Nucleus accumbens (tissue), 56 donors: ENCODE data around the gene SORBS1.

ENCODE experiments used
- DNase-seq, 56 donors: peaks; one replicate each; lab custom pipeline; 2025; lab: John Stamatoyannopoulos, UW

Gene SORBS1

GRCh38 chr10:95422233-95422632, 138.9 kb downstream of the SORBS1 start:
- peak in 33 of 56 donors; percentile 2 to 71 (median 36) for DNase-seq

- DNase-seq, result no peak
Observed at GRCh38 chr10:95421782-95422181, 139.4 kb downstream of the SORBS1 start.

- DNase-seq, result no peak
Observed at GRCh38 chr10:95419399-95419798, 141.8 kb downstream of the SORBS1 start.

- DNase-seq, result no peak
Observed at GRCh38 chr10:95416973-95417372, 144.2 kb downstream of the SORBS1 start.

GRCh38 chr10:95416270-95416669, 144.9 kb downstream of the SORBS1 start:
- no peak for DNase-seq

DNA sequence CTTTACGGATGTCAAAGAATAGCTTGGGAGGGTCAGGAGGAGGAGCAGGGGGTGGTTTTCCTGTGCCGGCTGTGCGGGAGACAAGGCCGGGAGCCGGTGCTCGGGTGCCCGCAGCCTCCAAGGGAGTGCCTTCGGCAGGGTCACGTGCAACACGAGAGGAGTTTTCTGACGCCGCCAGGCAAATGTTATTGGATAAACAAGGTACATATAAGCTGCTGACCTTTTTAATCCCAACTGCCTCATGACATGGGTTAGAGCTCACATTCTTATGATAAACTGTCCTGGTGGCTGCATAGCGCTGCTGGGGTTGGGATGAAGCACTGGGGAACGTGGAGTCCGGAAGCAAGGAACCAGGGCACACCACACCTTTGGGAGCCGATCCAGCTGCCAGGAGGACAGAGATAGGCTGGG, 145.5 kb downstream of the SORBS1 start:
- peak in 7 of 56 donors; percentile 21 to 43 (median 32) for DNase-seq

DNA sequence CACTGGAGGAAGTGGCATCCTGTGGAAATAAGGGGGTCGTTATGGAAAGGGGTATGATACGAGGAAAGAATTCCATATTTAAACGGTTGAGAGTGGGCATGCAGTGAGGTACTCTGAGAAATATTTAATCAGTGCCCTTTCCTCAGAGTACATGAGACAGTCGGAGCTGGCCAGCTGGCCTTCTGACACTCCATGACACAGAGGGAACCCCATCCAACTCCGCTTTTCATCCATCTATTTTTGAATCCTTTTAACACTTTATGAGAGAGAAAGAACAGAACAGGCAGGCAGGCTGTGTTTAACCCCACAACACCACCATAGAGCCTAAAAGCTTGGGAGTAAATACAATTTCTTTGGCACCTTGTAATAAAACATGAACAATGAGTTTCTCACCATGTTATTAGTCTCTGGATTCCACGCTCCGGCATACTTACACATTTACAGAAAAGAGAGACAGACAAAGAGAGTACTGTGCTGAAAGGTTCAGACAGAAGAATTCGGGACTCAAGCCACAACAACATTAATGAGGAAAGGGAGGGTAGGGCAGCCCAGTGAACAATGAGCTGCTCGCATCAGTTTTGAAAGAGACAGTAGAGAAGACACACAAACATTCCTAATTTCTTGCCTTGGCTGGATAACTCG, 146.2 kb downstream of the SORBS1 start:
- DNase-seq, result peak in 18 of 56 donors; percentile 13 to 59 (median 32)

DNA sequence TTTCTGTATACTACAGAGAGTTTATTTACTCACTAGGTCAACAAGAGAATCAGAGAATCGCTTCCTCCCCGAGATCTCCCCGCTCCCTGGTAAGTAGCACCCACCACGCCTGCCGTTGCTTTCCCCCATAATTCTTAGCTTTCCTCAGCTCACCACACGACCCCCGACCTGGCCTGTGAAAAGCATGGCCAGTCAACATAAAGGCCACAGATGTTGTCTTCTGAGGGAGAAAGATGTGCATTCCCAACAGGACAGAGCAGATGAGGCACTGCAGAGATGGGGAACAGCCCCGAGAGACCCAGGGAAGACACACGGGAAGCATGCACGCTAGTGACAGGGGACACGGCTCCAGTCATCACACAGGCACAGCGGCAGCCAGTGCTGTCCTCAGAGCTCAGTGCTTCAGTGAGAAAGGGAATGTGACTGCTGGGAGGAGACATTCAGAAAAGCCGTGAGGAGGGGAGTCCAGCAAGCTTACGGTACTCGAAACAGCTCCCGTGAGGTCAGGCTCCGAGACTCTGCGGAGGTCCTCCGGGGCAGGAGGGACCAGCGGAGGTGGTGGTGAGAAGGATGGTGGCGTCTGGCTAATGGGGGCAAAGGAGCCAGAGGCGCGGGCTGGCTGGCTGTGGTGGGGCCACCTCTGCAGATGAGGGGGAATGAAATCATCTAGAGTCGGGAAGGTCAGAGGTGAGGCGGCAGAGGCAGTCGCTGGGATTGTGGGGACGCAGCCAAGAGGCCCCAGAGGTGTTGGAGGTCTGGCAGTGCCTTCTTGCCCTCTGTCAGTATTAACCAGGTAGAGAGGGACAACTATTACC, 146.9 kb downstream of the SORBS1 start:
- DNase-seq, result no peak

DNA sequence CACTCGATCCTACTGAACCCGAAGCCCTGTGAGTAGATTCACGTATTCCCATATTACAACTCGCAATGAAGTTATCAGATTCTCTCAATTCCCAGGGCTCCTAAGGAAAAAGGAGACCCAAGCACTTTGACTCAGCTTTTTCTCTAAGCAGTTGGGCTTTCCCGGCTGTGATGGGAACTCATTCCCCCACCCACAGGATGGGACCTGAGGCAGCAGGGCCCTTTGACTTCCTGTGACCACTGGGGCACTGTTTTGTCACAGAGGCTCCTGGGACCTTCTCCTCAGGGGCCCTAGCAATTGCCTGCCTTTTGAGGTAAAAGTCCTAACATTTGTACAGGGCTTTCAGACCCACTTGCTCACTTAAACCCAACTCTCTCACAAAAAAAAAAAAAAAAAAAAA, 147.6 kb downstream of the SORBS1 start:
- DNase-seq, result no peak

DNA sequence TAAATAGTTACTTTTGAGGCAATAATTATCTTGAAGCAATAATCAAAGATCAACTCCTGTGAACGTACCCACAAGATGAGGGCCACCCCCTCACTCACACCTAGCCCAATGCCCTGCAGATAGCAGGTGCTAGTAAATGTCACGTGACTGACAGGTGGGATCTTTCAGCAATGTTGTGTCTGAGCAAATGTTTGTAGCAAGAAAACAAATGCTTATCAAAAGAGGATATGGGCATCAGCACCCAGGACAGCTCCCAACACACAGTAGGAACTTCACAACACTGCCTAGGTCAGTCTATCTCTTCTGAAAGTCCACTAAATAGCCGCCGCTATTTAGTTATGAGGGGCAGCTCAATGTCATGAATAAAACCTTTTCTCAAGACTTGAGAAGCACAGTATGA, 149.5 kb downstream of the SORBS1 start:
- DNase-seq, result no peak

- peak in 4 of 56 donors; percentile 34 to 39 (median 38) for DNase-seq
Observed at GRCh38 chr10:95408983-95409873, 151.9 kb downstream of the SORBS1 start.

DNA sequence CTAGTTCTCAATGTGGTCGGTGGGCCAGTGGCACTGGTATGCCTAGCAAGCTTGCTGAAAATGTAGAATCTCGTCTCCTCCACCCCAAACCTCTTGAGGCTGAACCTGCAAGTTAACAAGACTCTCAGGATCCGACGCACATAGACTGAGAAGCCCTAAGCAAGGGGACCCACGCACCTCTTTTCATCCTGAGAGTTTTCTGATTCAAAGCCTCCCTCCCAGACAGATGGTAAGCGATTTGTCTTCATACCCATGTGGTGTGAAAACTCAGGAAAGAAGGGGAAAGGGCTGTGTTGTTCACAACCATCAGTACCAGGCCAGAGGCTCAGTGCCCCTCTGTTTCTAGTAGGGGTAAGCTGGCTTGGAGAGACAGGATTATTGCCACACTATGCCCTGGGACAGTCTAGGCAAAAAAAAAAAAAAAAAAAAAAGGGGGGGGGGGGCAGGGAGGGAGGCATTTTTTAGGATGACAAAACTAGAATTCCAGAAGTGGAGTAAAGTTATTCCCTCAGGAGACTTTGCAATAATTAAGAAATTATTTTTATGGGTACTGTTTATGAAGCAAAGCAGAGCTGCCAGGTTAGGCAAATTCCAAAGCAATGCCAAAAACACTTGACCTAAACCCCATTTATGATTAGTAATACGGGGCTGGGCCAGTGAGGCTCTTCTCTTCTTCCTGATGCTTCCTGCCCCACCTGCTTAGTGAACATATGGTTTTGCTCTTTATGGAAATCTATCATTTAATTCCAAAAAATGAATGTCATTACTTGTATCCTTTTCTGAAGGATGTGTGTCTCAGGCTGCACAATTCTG, 152.8 kb downstream of the SORBS1 start:
- DNase-seq, result no peak

DNA sequence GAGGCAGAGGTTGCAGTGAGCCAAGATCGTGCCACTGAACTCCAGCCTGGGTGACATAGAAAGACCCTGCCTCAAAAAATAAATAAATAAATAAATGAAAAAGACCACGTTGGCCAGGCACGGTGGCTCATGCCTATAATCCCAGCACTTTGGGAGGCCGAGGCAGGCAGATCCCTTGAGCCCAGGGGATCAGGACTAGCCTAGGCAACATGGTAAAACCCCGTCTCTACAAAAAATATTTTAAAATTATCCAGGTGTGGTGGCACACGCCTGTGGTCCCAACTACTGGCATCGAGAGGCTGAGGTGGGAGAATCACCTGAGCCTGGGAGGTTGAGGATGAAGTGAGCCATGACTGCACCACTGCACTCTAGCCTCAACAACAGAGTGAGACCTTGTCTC, 153.6 kb downstream of the SORBS1 start:
- DNase-seq, result no peak

DNA sequence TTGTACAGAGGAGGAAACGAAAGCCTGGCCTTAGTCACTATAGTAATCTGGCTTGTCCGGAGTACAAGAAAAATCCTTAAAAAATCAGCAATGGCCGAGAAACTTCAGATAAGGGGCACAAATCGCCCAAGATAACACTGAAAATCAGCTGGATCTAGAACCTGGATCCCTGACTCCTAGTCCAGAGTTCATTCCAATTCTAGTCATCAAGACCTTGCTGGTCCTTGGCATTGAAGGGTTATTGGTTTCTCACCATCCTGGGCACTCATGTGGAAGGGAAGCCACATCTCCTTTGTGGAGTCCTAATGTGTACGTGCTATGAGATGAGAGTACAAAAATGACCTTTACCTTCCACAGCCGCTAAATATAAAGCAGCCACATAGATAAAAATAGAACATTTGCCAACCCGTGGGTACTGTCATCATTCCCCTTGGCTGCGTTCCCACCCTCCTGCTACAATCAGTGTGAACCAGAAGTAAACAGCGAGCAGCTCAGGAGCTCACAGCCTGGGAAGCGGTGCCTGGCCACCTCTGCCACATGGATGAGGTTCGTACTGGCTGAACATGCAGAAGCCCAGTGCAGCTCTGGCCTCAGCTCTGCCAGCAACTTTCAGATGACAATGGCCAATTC, 154.4 kb downstream of the SORBS1 start:
- DNase-seq, result peak in 11 of 56 donors; percentile 22 to 63 (median 39)

DNA sequence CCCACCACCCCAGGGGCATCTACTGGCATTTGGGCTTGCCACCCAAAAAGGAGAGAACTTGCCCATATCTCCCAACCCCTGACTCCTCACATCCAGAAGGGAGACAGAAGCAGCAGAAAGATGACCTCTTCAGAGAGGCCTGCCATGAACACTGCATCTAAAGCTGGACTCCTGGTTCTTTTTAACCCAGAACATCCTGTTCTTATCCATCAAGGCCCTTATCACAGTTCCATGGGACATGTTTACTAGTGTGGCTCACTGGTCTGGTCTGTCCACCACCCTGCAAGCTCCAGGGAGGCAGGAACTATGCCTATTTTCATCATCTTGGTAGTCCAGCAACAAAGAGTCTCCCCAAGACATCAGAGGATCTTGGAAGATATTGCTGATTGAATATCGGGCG, 155.5 kb downstream of the SORBS1 start:
- DNase-seq, result no peak

- DNase-seq, result no peak
Observed at GRCh38 chr10:95404864-95405263, 156.3 kb downstream of the SORBS1 start.

- DNase-seq, result peak in 2 of 56 donors; percentile 15 to 26
Observed at GRCh38 chr10:95404462-95404858, 156.7 kb downstream of the SORBS1 start.

DNA sequence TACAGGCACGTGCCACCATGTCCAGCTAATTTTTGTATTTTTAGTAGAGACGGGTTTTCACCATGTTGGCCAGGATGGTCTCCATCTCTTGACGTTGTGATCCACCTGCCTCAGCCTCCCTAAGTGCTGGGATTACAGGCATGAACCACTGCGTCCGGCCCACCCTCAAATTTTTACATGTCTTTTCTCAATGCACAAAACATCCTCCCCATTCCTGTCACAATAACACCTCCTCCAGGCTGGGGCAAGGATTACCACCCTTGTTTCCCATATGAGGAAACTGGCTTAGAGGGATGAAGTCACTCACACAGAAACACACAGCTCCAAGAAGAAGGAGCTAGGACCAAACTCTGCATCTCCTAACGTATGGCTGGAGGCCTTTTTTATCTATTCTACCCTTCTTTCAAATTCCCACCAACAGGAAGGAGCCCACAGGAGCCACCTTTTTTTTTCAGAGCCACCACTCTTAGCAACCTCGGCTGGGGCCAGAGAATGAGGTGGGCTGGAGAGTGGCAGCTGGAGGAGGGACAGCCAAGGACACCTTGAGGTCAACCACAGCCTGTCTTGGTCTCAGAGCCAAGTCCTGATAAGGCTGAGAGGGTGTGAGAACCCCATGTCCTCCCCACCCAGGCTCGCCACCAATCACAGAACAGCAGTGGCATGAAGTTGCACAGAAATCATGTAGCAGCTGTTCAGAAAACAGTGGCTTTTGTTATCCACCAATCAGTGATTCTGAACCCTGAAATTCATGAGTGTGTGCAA, 157.3 kb downstream of the SORBS1 start:
- no peak for DNase-seq
